Loucy (cell line): ENCODE results near the gene HMGXB3.

Source experiments
- H2AFZ ChIP-seq: fragments of 200-600 bp; sonication (generic); 2 replicates; pipeline ENCODE4 v1.6.0; 2016; ENCODE audit warnings: antibody characterized with exemption, mild to moderate bottlenecking, low read length, moderate library complexity
- H3F3A ChIP-seq: fragments of 200-600 bp; 2 replicates; pipeline ENCODE4 v1.6.0; 2016; ENCODE audit warnings: antibody characterized with exemption, low read depth, mild to moderate bottlenecking
- H3K27me3 ChIP-seq: fragments of 200-600 bp; sonication (generic); 2 replicates; pipeline ENCODE4 v1.6.1; 2014; ENCODE audit warnings: low read length, mild to moderate bottlenecking; ENCODE audit not compliant: insufficient read depth, poor library complexity, severe bottlenecking
- H3K36me3 ChIP-seq: fragments of 200-600 bp; sonication (generic); 2 replicates; pipeline ENCODE4 v1.6.1; 2016; ENCODE audit warnings: low read length; ENCODE audit not compliant: insufficient read depth
- H3K4me1 ChIP-seq: fragments of 200-600 bp; sonication (generic); 2 replicates; pipeline ENCODE4 v1.5.1; 2014; ENCODE audit warnings: low read length, mild to moderate bottlenecking; ENCODE audit not compliant: insufficient read depth, poor library complexity, severe bottlenecking
- H3K4me2 ChIP-seq: fragments of 200-600 bp; sonication (generic); 2 replicates; pipeline ENCODE4 v1.6.0; 2014; ENCODE audit warnings: antibody characterized with exemption, low read length, low read depth, mild to moderate bottlenecking; ENCODE audit not compliant: poor library complexity, severe bottlenecking
- H3K4me3 ChIP-seq: fragments of 200-600 bp; sonication (generic); 2 replicates; pipeline ENCODE4 v1.5.1; 2014; ENCODE audit warnings: low read length, mild to moderate bottlenecking, mixed read lengths; ENCODE audit not compliant: poor library complexity, severe bottlenecking
- H3K79me2 ChIP-seq: fragments of 200-600 bp; sonication (generic); 2 replicates; pipeline ENCODE4 v1.6.1; 2014; ENCODE audit warnings: low read length; ENCODE audit not compliant: insufficient read depth
- H3K9ac ChIP-seq: fragments of 200-600 bp; sonication (generic); 2 replicates; pipeline ENCODE4 v1.6.0; 2014; ENCODE audit warnings: mild to moderate bottlenecking, low read depth, low read length, moderate library complexity; ENCODE audit not compliant: poor library complexity, severe bottlenecking
- H3K9me2 ChIP-seq: fragments of 200-600 bp; sonication (generic); replicated peaks from 2 replicates; pipeline ENCODE4 v1.6.1; 2016; ENCODE audit warnings: low read depth, low read length, mixed read lengths
- H3K9me3 ChIP-seq: fragments of 200-600 bp; sonication (generic); 2 replicates; pipeline ENCODE4 v1.6.1; 2014; ENCODE audit warnings: mild to moderate bottlenecking, antibody characterized with exemption, low read length, low read depth; ENCODE audit not compliant: insufficient read depth
- H4K20me1 ChIP-seq: fragments of 200-600 bp; sonication (generic); 2 replicates; pipeline ENCODE4 v1.6.0; 2014; ENCODE audit warnings: antibody characterized with exemption, low read length, mild to moderate bottlenecking; ENCODE audit not compliant: insufficient read depth, poor library complexity, severe bottlenecking
- CTCF ChIP-seq: fragments of 200-600 bp; sonication (generic); conservative IDR thresholded peaks from 2 replicates; pipeline ENCODE4 v1.5.1; 2014; ENCODE audit warnings: mild to moderate bottlenecking, antibody characterized with exemption, low read length
- EZH2phosphoT487 ChIP-seq: fragments of 200-600 bp; IDR thresholded peaks from 2 replicates; pipeline ENCODE4 v1.6.1; 2018; ENCODE audit warnings: antibody characterized with exemption, mild to moderate bottlenecking, moderate library complexity, borderline replicate concordance

HMGXB3 gene

GRCh38 chr5:149961186-149961685 lies 39.3 kb upstream of the HMGXB3 start:
- peaks cover 19% of the 10 kb centered on the region for H3K4me1 ChIP-seq
- H3K9me2 ChIP-seq: no peaks in the 10 kb centered on the region
- no peaks in the 10 kb centered on the region for H3F3A ChIP-seq
- H2AFZ ChIP-seq: peak overlapping the region; percentile 83
- H3K36me3 ChIP-seq: no peaks in the 10 kb centered on the region
- TF ChIP-seq CTCF: no peak
- TF ChIP-seq EZH2phosphoT487: no peak
- H3K9ac ChIP-seq: peak overlapping the region; percentile 89
- H3K4me2 ChIP-seq: peak overlapping the region; percentile 74
- peak overlapping the region; percentile 77 for H3K4me3 ChIP-seq
- H3K9me3 ChIP-seq: no peaks in the 10 kb centered on the region
- H3K79me2 ChIP-seq: peaks cover 3% of the 10 kb centered on the region; the same call in 1 of the 2 replicates
- no peaks in the 10 kb centered on the region for H3K27me3 ChIP-seq
- H4K20me1 ChIP-seq: no peaks in the 10 kb centered on the region

GRCh38 chr5:149961957-149962409 lies 38.6 kb upstream of the HMGXB3 start:
- Histone ChIP-seq H2AFZ (no peak overlapping the region), H3K27me3 (no peaks in the 10 kb centered on the region), H3K9me2 (no peaks in the 10 kb centered on the region), H3K4me2 (peak overlapping the region; percentile 74), H3K9ac (peak overlapping the region; percentile 89), H3K4me3 (peak overlapping the region; percentile 77), H3K79me2 (peaks cover 3% of the 10 kb centered on the region; the same call in 1 of the 2 replicates), H3K9me3 (no peaks in the 10 kb centered on the region), H4K20me1 (no peaks in the 10 kb centered on the region), H3K36me3 (no peaks in the 10 kb centered on the region), H3K4me1 (peaks cover 19% of the 10 kb centered on the region), H3F3A (no peaks in the 10 kb centered on the region)
- TF ChIP-seq EZH2phosphoT487 (no peak), CTCF (peak; percentile 70)

DNA sequence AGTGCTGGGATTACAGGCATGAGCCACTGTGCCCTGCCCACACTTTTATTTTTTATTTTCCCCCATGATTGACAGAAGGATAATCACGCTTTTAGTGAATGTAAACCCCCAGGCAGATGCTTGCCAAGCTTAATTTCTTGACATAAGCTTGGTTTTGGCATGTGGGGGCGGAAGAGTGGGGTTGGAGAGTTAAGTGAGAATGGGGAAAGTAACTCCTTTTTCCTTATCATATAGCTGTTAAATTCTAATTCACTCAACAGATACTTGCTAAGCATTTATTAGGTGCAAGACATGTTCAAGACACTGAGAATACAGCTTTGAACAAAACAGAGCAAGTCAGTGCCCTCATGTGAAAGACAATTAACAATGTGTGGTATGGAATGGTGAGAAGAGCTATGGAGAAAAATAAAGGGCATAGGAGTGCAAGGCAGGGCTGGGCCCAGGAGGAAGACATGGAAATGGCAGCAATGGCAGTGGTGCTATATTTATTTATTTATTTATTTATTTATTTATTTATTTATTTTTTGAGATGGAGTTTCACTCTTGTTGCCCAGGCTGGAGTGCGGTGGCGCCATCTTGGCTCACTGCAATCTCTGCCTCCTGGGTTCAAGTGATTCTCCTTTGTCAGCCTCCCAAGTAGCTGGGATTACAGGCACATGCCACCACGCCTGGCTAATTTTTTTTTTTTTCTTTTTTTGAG lies 37.8 kb upstream of the HMGXB3 start:
- Histone ChIP-seq H3K9ac (no peak overlapping the region), H3K4me2 (peak overlapping the region; percentile 74), H3K9me3 (no peaks in the 10 kb centered on the region), H3K79me2 (peaks cover 3% of the 10 kb centered on the region; the same call in 1 of the 2 replicates), H4K20me1 (no peaks in the 10 kb centered on the region), H3K9me2 (no peaks in the 10 kb centered on the region), H3K4me1 (peaks cover 19% of the 10 kb centered on the region), H3F3A (no peaks in the 10 kb centered on the region), H2AFZ (no peak overlapping the region), H3K27me3 (no peaks in the 10 kb centered on the region), H3K36me3 (no peaks in the 10 kb centered on the region), H3K4me3 (no peak overlapping the region)
- no peak for TF ChIP-seq CTCF
- TF ChIP-seq EZH2phosphoT487: no peak
